ENCODE measurements around the gene IFNGR1. TPM values are rescaled to one million over a fixed set of nuclear protein-coding genes. Genes with fewer than 3 reads are reported as not detected.

Gene IFNGR1
- total RNA-seq, 1 donor from 2014 or later: 34.0 TPM

GRCh38 chr6:137213813-137214212 is 5.4 kb downstream of the IFNGR1 start:
- Mint-ChIP-seq H3K4me1 (peaks cover 23% of the 10 kb centered on the region), H3K36me3 (peaks cover 43% of the 10 kb centered on the region), H3K9me3 (peaks cover 38% of the 10 kb centered on the region), H3K4me3 (no peak overlapping the region), H3K27me3 (ENCODE audit: insufficient read depth, low read depth) (peaks cover 3% of the 10 kb centered on the region), H3K27ac (no peak overlapping the region)
- no peak for DNase-seq (ENCODE audit: low spot score)
- H2AFZ ChIP-seq (replicated peaks): no peak overlapping the region
- peaks cover 28% of the 10 kb centered on the region for H4K20me1 ChIP-seq (ENCODE audit: low read depth)
- no peak overlapping the region for H3K27ac ChIP-seq
- H3K4me2 ChIP-seq: no peak overlapping the region
- no peaks in the 10 kb centered on the region for H3F3A ChIP-seq (ENCODE audit: low read depth)
- TF ChIP-seq EZH2 (IDR thresholded peaks at IDR 0.05) (no peak), CTCF (IDR thresholded peaks at IDR 0.05) (no peak), EZH2phosphoT487 (IDR thresholded peaks at IDR 0.05) (no peak)
- H3K9ac ChIP-seq: no peak overlapping the region
- H3K36me3 ChIP-seq: no peaks in the 10 kb centered on the region
- H3K4me3 ChIP-seq: no peak overlapping the region
- peaks cover 100% of the 10 kb centered on the region for H3K79me2 ChIP-seq (ENCODE audit: low read depth)
- H3K9me3 ChIP-seq (ENCODE audit: low read depth): no peaks in the 10 kb centered on the region
- no peaks in the 10 kb centered on the region for H3K27me3 ChIP-seq
- peaks cover 5% of the 10 kb centered on the region for H3K4me1 ChIP-seq

GRCh38 chr6:137213331-137213740 is 5.8 kb downstream of the IFNGR1 start:
- Histone ChIP-seq H3K4me2 (no peak overlapping the region), H3K9ac (no peak overlapping the region), H3K27me3 (no peaks in the 10 kb centered on the region), H3K9me3 (ENCODE audit: low read depth) (no peaks in the 10 kb centered on the region), H3K36me3 (no peaks in the 10 kb centered on the region), H3K4me3 (no peak overlapping the region), H4K20me1 (ENCODE audit: low read depth) (peaks cover 23% of the 10 kb centered on the region), H3K79me2 (ENCODE audit: low read depth) (peaks cover 100% of the 10 kb centered on the region), H2AFZ (replicated peaks) (no peak overlapping the region), H3K27ac (no peak overlapping the region), H3K4me1 (peaks cover 5% of the 10 kb centered on the region), H3F3A (ENCODE audit: low read depth) (no peaks in the 10 kb centered on the region)
- H3K4me1 Mint-ChIP-seq: peaks cover 19% of the 10 kb centered on the region
- no peak overlapping the region for H3K4me3 Mint-ChIP-seq
- DNase-seq (ENCODE audit: low spot score): no peak
- H3K9me3 Mint-ChIP-seq: peaks cover 40% of the 10 kb centered on the region
- TF ChIP-seq EZH2 (IDR thresholded peaks at IDR 0.05): no peak
- no peak for TF ChIP-seq CTCF (IDR thresholded peaks at IDR 0.05)
- TF ChIP-seq EZH2phosphoT487 (IDR thresholded peaks at IDR 0.05): no peak
- H3K27me3 Mint-ChIP-seq (ENCODE audit: insufficient read depth, low read depth): peaks cover 3% of the 10 kb centered on the region
- peaks cover 43% of the 10 kb centered on the region for H3K36me3 Mint-ChIP-seq
- no peak overlapping the region for H3K27ac Mint-ChIP-seq

- Histone ChIP-seq H3K4me3 (no peak overlapping the region), H3K4me1 (no peaks in the 10 kb centered on the region), H3K27ac (no peak overlapping the region), H2AFZ (replicated peaks) (no peak overlapping the region), H4K20me1 (ENCODE audit: low read depth) (peaks cover 9% of the 10 kb centered on the region), H3K36me3 (peaks cover 4% of the 10 kb centered on the region), H3K9me3 (ENCODE audit: low read depth) (no peaks in the 10 kb centered on the region), H3K4me2 (no peak overlapping the region), H3K27me3 (no peaks in the 10 kb centered on the region), H3K79me2 (ENCODE audit: low read depth) (peaks cover 91% of the 10 kb centered on the region), H3F3A (ENCODE audit: low read depth) (no peaks in the 10 kb centered on the region), H3K9ac (no peak overlapping the region)
- H3K27me3 Mint-ChIP-seq (ENCODE audit: insufficient read depth, low read depth): peaks cover 3% of the 10 kb centered on the region
- H3K27ac Mint-ChIP-seq: no peak overlapping the region
- peaks cover 49% of the 10 kb centered on the region for H3K9me3 Mint-ChIP-seq
- DNase-seq (ENCODE audit: low spot score): no peak
- TF ChIP-seq EZH2 (IDR thresholded peaks at IDR 0.05) (no peak), CTCF (IDR thresholded peaks at IDR 0.05) (no peak), EZH2phosphoT487 (IDR thresholded peaks at IDR 0.05) (no peak)
- H3K4me1 Mint-ChIP-seq: peaks cover 6% of the 10 kb centered on the region
- H3K4me3 Mint-ChIP-seq: no peak overlapping the region
- peaks cover 53% of the 10 kb centered on the region for H3K36me3 Mint-ChIP-seq
Measured at GRCh38 chr6:137211910-137212309, 7.3 kb downstream of the IFNGR1 start.

Measured in neural progenitor cell (in vitro differentiated cells).